SK-N-SH (cell line): Measurements from ENCODE around the gene NAV2.

Experiments used
- CTCF ChIP-seq: fragments of 200-600 bp; sonication (generic); IDR thresholded peaks from 2 replicates; pipeline ENCODE4 v1.6.1; 2017; ENCODE audit warnings: antibody characterized with exemption, mild to moderate bottlenecking, moderate library complexity
- EP300 ChIP-seq, 2 experiments: IDR thresholded peaks; 2 replicates each; pipeline versions ENCODE4 v1.4.0 to v1.6.1; 2012; ENCODE audit warnings: borderline replicate concordance in 1 of 2, low read depth in 1 of 2, low read length in 1 of 2
- EZH2phosphoT487 ChIP-seq: fragments of 200-600 bp; sonication (generic); IDR thresholded peaks from 2 replicates; pipeline ENCODE4 v1.6.1; 2017; ENCODE audit warnings: low read depth, mixed run types, mild to moderate bottlenecking, antibody characterized with exemption, moderate library complexity, borderline replicate concordance
- FOXJ3 ChIP-seq: sonication (generic); formaldehyde crosslinking; IDR thresholded peaks from 2 replicates; pipeline ENCODE4 v1.5.1; 2020; ENCODE audit warnings: mild to moderate bottlenecking, missing genetic modification reagents
- GABPA ChIP-seq: IDR thresholded peaks from 2 replicates; pipeline ENCODE4 v1.4.0; 2012; ENCODE audit warnings: low read depth, mild to moderate bottlenecking
- POLR2AphosphoS5 ChIP-seq: IDR thresholded peaks from 2 replicates; pipeline ENCODE4 v1.6.1; 2012; ENCODE audit warnings: low read depth, low read length
- RAD21 ChIP-seq: IDR thresholded peaks from 2 replicates; pipeline ENCODE4 v1.6.1; 2012; ENCODE audit warnings: mild to moderate bottlenecking, low read length
- REST ChIP-seq: IDR thresholded peaks from 2 replicates; pipeline ENCODE4 v1.6.1; 2012; ENCODE audit warnings: mild to moderate bottlenecking, low read depth, low read length, moderate library complexity
- RFX5 ChIP-seq: IDR thresholded peaks from 2 replicates; pipeline ENCODE4 v1.6.1; 2012; ENCODE audit warnings: mild to moderate bottlenecking, improper control_type of control experiment, low read length
- TAF1 ChIP-seq: IDR thresholded peaks from 2 replicates; pipeline ENCODE4 v1.6.1; 2012; ENCODE audit warnings: low read depth, mild to moderate bottlenecking, low read length, moderate library complexity, borderline replicate concordance
- TCF12 ChIP-seq: IDR thresholded peaks from 2 replicates; pipeline ENCODE4 v1.4.0; 2012
- USF2 ChIP-seq: fragments of 150-350 bp; IDR thresholded peaks from 2 replicates; pipeline ENCODE4 v1.6.1; 2017; ENCODE audit warnings: antibody characterized with exemption, low read length, low read depth, borderline replicate concordance

GRCh38 chr11:19818619-19819018 lies 106.0 kb downstream of the NAV2 start:
- TF ChIP-seq TAF1 (no peak), CTCF (no peak), EP300 (IDR thresholded peaks at IDR 0.05; ENCODE audit: borderline replicate concordance in 1 of 2, low read depth in 1 of 2, low read length in 1 of 2) (no peak), TCF12 (no peak), RAD21 (no peak), REST (no peak), GABPA (no peak), EZH2phosphoT487 (no peak), RFX5 (no peak), POLR2AphosphoS5 (no peak), USF2 (no peak), FOXJ3 (CRISPR knock-in tag) (no peak)
